Kidney epithelial cell (primary cell): ENCODE results near the gene AKAP5. TPM values are rescaled to one million over a fixed set of nuclear protein-coding genes. Genes with fewer than 3 reads are reported as not detected.

Source experiments
- DNase-seq: peaks from one replicate; pipeline ENCODE4 v3.0.0-alpha.2; 2010; ENCODE audit warnings: low read depth
- H3K27me3 ChIP-seq: 2 replicates; pipeline ENCODE4 v1.6.0; 2011; ENCODE audit warnings: low read length; ENCODE audit not compliant: control insufficient read depth, insufficient read depth
- H3K36me3 ChIP-seq: 2 replicates; pipeline ENCODE4 v1.5.1; 2011; ENCODE audit warnings: low read length; ENCODE audit not compliant: control insufficient read depth, insufficient read depth
- H3K4me3 ChIP-seq: 2 replicates; pipeline ENCODE4 v1.5.1; 2011; ENCODE audit warnings: low read depth, mild to moderate bottlenecking, control low read depth, low read length
- total RNA-seq: library from RNA; depleted of rRNA; stranded (reverse); fragments of >200 nt; gene quantifications from 2 replicates; pipeline ENCODE4 v1.2.3, GENCODE V29; 2015
- TF ChIP-seq, protein P1 (sequence below): IDR thresholded peaks from 2 replicates; pipeline ENCODE4 v1.5.1; 2011; ENCODE audit warnings: mild to moderate bottlenecking, moderate library complexity, low read length, control low read depth, inconsistent platforms; ENCODE audit not compliant: insufficient read depth, poor library complexity, severe bottlenecking

Gene AKAP5
- total RNA-seq, 1 donor from 2014 or later: 1.5 TPM

DNA sequence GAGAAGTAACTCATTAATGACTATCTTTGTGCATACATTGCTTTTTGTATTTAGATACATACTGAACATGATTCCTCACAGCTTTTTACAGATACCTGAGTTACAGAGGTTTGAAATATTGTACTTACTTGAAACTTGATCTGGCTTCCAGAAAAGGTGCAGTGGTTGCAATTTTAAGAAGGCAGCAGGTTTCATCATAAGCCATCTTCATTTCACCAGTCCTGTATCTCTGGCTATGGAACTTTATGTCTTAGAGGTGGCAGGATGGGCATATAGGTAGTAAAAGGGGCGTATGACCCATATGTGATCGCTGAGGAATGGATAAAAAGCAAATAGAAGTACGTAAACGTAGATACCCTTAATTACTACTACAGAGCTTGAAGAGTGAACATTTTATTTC is 52.9 kb downstream of the AKAP5 start:
- Histone ChIP-seq H3K36me3 (no peaks in the 10 kb centered on the region), H3K27me3 (no peaks in the 10 kb centered on the region), H3K4me3 (no peak overlapping the region)
- TF ChIP-seq, protein P1, sequence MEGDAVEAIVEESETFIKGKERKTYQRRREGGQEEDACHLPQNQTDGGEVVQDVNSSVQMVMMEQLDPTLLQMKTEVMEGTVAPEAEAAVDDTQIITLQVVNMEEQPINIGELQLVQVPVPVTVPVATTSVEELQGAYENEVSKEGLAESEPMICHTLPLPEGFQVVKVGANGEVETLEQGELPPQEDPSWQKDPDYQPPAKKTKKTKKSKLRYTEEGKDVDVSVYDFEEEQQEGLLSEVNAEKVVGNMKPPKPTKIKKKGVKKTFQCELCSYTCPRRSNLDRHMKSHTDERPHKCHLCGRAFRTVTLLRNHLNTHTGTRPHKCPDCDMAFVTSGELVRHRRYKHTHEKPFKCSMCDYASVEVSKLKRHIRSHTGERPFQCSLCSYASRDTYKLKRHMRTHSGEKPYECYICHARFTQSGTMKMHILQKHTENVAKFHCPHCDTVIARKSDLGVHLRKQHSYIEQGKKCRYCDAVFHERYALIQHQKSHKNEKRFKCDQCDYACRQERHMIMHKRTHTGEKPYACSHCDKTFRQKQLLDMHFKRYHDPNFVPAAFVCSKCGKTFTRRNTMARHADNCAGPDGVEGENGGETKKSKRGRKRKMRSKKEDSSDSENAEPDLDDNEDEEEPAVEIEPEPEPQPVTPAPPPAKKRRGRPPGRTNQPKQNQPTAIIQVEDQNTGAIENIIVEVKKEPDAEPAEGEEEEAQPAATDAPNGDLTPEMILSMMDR: no peak
- DNase-seq: no peak

DNA sequence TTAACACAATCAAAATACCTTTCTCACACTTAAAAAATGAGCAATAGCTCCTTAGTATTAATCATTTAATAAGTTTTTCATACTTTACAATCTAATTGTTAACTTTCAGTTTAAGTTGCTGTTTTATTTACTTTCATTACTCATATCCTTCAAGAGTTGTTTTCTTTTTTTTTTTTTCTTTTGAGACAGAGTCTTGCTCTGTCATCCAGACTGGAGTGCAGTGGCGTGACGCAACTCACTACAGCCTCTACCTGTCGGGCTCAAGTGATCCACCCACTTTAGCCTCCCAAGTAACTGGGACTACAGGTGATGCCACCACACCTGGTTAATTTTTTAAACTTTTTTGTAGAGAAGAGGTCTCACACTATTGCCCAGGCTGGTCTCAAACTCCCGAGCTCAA is 55.4 kb downstream of the AKAP5 start:
- Histone ChIP-seq H3K27me3 (no peaks in the 10 kb centered on the region), H3K4me3 (no peak overlapping the region), H3K36me3 (no peaks in the 10 kb centered on the region)
- TF ChIP-seq, protein P1: no peak
- DNase-seq: no peak

DNA sequence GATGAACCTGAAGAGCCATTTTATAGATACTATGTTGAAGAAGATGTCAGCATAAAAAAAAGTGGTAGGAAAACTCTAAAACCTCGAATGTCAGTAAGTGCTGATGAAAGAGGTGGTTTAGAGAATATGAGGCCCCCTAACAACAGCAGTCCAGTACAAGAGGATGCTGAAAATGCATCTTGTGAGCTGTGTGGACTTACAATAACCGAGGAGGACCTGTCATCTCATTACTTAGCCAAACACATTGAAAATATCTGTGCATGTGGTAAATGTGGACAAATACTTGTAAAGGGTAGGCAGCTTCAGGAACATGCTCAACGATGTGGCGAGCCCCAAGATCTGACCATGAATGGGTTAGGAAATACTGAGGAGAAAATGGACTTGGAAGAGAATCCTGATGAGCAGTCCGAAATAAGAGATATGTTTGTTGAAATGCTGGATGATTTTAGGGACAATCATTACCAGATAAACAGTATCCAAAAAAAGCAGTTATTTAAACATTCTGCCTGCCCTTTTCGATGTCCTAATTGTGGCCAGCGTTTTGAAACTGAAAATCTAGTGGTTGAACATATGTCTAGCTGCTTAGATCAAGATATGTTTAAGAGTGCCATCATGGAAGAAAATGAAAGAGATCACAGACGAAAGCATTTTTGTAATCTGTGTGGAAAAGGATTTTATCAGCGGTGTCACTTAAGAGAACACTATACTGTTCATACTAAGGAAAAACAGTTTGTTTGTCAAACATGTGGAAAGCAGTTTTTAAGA is 57.5 kb downstream of the AKAP5 start:
- H3K4me3 ChIP-seq: no peak overlapping the region
- no peak for DNase-seq
- H3K27me3 ChIP-seq: no peaks in the 10 kb centered on the region
- TF ChIP-seq, protein P1: no peak
- H3K36me3 ChIP-seq: no peaks in the 10 kb centered on the region

Other genes starting within 250 kb of the AKAP5 start
- gene ESR2, start 171.1 kb upstream of the AKAP5 start, total RNA-seq: 0.14 and 0.17 TPM in 2 replicates
- gene MTHFD1, start 77.1 kb upstream of the AKAP5 start, total RNA-seq: 44.2 and 44.4 TPM in 2 replicates
- gene ZBTB25, start 38.3 kb downstream of the AKAP5 start, total RNA-seq: 7.4 and 10.1 TPM in 2 replicates
- 44.1 and 46.3 TPM in 2 replicates for gene ZBTB1, start 39.3 kb downstream of the AKAP5 start, total RNA-seq
- gene HSPA2, start 75.2 kb downstream of the AKAP5 start, total RNA-seq: 12.0 and 14.2 TPM in 2 replicates
- gene PPP1R36, start 84.5 kb downstream of the AKAP5 start, total RNA-seq: 0.75 and 1.2 TPM in 2 replicates
- gene PLEKHG3, start 238.9 kb downstream of the AKAP5 start, total RNA-seq: 109 and 136 TPM in 2 replicates